ENCODE results near the gene ETV3L. TPM values are rescaled to one million over a fixed set of nuclear protein-coding genes. Genes with fewer than 3 reads are reported as not detected.

The ETV3L gene
- total and polyA plus RNA-seq, 2 experiments from 2014 or later = not detected

DNA sequence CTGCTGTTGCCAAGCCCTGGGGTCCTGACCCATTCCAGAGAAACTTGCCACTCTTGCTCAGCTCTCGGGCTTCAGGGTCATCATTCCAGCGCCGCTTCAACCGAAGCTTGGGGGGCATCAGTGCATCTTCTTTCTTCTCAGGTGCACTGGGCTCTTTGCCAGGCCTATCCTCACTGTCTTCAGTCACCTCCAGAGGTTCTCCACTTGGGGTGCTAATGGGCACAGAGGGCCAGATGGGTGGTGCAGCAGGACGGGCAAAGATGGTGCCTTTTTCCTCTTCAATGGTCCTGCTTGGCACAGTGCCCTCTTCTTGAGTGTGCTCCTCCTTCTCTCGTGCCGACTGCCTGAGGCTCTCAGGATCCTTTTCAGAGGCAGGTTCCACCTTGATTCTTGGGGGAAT lies 25.2 kb upstream of the ETV3L start:
- 96% methylated on average over 7 of the region's 7 CpGs for WGBS (ENCODE audit: low lambda C conversion rate, missing lambda C conversion rate)
- H4K20me1 ChIP-seq (ENCODE audit: insufficient read depth, poor library complexity, severe bottlenecking) = peaks cover 4% of the 10 kb centered on the region
- H3K9me3 ChIP-seq (ENCODE audit: low read depth) = no peaks in the 10 kb centered on the region
- no peaks in the 10 kb centered on the region for H3K4me1 ChIP-seq (ENCODE audit: insufficient read depth)
- no peak overlapping the region for H3K4me2 ChIP-seq
- DNase-seq (ENCODE audit: low spot score) = no peak
- TF ChIP-seq, protein P1, sequence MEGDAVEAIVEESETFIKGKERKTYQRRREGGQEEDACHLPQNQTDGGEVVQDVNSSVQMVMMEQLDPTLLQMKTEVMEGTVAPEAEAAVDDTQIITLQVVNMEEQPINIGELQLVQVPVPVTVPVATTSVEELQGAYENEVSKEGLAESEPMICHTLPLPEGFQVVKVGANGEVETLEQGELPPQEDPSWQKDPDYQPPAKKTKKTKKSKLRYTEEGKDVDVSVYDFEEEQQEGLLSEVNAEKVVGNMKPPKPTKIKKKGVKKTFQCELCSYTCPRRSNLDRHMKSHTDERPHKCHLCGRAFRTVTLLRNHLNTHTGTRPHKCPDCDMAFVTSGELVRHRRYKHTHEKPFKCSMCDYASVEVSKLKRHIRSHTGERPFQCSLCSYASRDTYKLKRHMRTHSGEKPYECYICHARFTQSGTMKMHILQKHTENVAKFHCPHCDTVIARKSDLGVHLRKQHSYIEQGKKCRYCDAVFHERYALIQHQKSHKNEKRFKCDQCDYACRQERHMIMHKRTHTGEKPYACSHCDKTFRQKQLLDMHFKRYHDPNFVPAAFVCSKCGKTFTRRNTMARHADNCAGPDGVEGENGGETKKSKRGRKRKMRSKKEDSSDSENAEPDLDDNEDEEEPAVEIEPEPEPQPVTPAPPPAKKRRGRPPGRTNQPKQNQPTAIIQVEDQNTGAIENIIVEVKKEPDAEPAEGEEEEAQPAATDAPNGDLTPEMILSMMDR (IDR thresholded peaks at IDR 0.05; ENCODE audit: poor library complexity) = no peak
- no peak for TF ChIP-seq EZH2phosphoT487 (IDR thresholded peaks at IDR 0.05; ENCODE audit: low read depth, severe bottlenecking, unreplicated experiment)
- no peak for TF ChIP-seq EZH2 (IDR thresholded peaks at IDR 0.05; ENCODE audit: borderline replicate concordance)
- peaks cover 24% of the 10 kb centered on the region for H3K79me2 ChIP-seq
- no peak overlapping the region for H2AFZ ChIP-seq
- no peak overlapping the region for H3K4me3 ChIP-seq
- no peaks in the 10 kb centered on the region for H3K27me3 ChIP-seq
- H3K27ac ChIP-seq = no peak overlapping the region
- H3K9me2 ChIP-seq (replicated peaks; ENCODE audit: insufficient read depth) = no peaks in the 10 kb centered on the region
- H3K36me3 ChIP-seq (replicated peaks; ENCODE audit: insufficient read depth, low read depth) = no peaks in the 10 kb centered on the region

GRCh38 chr1:157119448-157119847 lies 19.8 kb upstream of the ETV3L start:
- Histone ChIP-seq H3K4me1 (ENCODE audit: insufficient read depth) (no peaks in the 10 kb centered on the region), H3K79me2 (no peaks in the 10 kb centered on the region), H3K4me2 (no peak overlapping the region), H3K4me3 (no peak overlapping the region), H3K27ac (no peak overlapping the region), H3K9me3 (ENCODE audit: low read depth) (no peaks in the 10 kb centered on the region), H3K9me2 (replicated peaks; ENCODE audit: insufficient read depth) (no peaks in the 10 kb centered on the region), H2AFZ (no peak overlapping the region), H3K36me3 (replicated peaks; ENCODE audit: insufficient read depth, low read depth) (no peaks in the 10 kb centered on the region), H4K20me1 (ENCODE audit: insufficient read depth, poor library complexity, severe bottlenecking) (peaks cover 4% of the 10 kb centered on the region), H3K27me3 (no peaks in the 10 kb centered on the region)
- 85% methylated on average over 2 of the region's 2 CpGs for WGBS (ENCODE audit: low lambda C conversion rate, missing lambda C conversion rate)
- TF ChIP-seq EZH2phosphoT487 (IDR thresholded peaks at IDR 0.05; ENCODE audit: low read depth, severe bottlenecking, unreplicated experiment) = no peak
- TF ChIP-seq EZH2 (IDR thresholded peaks at IDR 0.05; ENCODE audit: borderline replicate concordance) = no peak
- no peak for DNase-seq (ENCODE audit: low spot score)

DNA sequence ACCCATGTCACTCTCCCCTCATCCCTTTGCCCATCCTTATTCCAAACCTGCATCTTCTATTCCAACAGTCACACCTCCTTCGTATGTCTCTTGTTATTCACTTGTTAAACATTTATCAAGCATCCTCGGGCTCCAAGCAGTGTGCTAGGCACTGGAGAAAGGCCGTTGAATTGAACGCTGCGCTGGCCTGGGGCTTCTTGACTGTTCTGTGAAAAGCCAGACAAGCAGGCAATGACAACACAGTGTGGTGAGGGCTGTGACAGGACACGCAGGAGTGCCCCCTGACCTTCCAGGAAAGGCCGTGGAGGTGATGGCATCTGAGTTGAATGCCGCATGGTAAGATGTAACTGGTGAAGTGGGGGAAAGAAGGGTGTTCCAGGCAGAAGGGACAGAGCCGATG lies 19.4 kb upstream of the ETV3L start:
- H3K27me3 ChIP-seq = no peaks in the 10 kb centered on the region
- H3K9me3 ChIP-seq (ENCODE audit: low read depth) = no peaks in the 10 kb centered on the region
- no peak for DNase-seq (ENCODE audit: low spot score)
- H3K4me2 ChIP-seq = no peak overlapping the region
- TF ChIP-seq EZH2 (IDR thresholded peaks at IDR 0.05; ENCODE audit: borderline replicate concordance) (no peak), EZH2phosphoT487 (IDR thresholded peaks at IDR 0.05; ENCODE audit: low read depth, severe bottlenecking, unreplicated experiment) (no peak)
- TF ChIP-seq, protein P1 (IDR thresholded peaks at IDR 0.05; ENCODE audit: poor library complexity) = no peak
- no peaks in the 10 kb centered on the region for H3K79me2 ChIP-seq
- no peak overlapping the region for H2AFZ ChIP-seq
- no peak overlapping the region for H3K4me3 ChIP-seq
- H3K9me2 ChIP-seq (replicated peaks; ENCODE audit: insufficient read depth) = no peaks in the 10 kb centered on the region
- H3K36me3 ChIP-seq (replicated peaks; ENCODE audit: insufficient read depth, low read depth) = no peaks in the 10 kb centered on the region
- H3K4me1 ChIP-seq (ENCODE audit: insufficient read depth) = no peaks in the 10 kb centered on the region
- WGBS (ENCODE audit: low lambda C conversion rate, missing lambda C conversion rate) = 88% methylated on average over 9 of the region's 9 CpGs
- peaks cover 4% of the 10 kb centered on the region for H4K20me1 ChIP-seq (ENCODE audit: insufficient read depth, poor library complexity, severe bottlenecking)
- no peak overlapping the region for H3K27ac ChIP-seq

- Histone ChIP-seq H3K27ac (no peak overlapping the region), H3K9me3 (ENCODE audit: low read depth) (no peaks in the 10 kb centered on the region), H3K4me3 (no peak overlapping the region), H3K27me3 (peaks cover 6% of the 10 kb centered on the region), H3K4me2 (no peak overlapping the region), H3K36me3 (replicated peaks; ENCODE audit: insufficient read depth, low read depth) (no peaks in the 10 kb centered on the region), H2AFZ (no peak overlapping the region), H3K4me1 (ENCODE audit: insufficient read depth) (no peaks in the 10 kb centered on the region), H4K20me1 (ENCODE audit: insufficient read depth, poor library complexity, severe bottlenecking) (peaks cover 4% of the 10 kb centered on the region), H3K9me2 (replicated peaks; ENCODE audit: insufficient read depth) (no peaks in the 10 kb centered on the region), H3K79me2 (no peaks in the 10 kb centered on the region)
- DNase-seq (ENCODE audit: low spot score) = no peak
- TF ChIP-seq, protein P1 (IDR thresholded peaks at IDR 0.05; ENCODE audit: poor library complexity) = no peak
- TF ChIP-seq EZH2 (IDR thresholded peaks at IDR 0.05; ENCODE audit: borderline replicate concordance) (no peak), EZH2phosphoT487 (IDR thresholded peaks at IDR 0.05; ENCODE audit: low read depth, severe bottlenecking, unreplicated experiment) (no peak)
- 76% methylated on average over 4 of the region's 4 CpGs for WGBS (ENCODE audit: low lambda C conversion rate, missing lambda C conversion rate)
Observed at GRCh38 chr1:157117527-157118057, 18.0 kb upstream of the ETV3L start.

All from hepatocyte (in vitro differentiated cells).